Cardiac fibroblast (primary cell): ENCODE results near the gene C11orf24.
"Not testable (repeated sequence)": the region's sequence is repeated elsewhere in the genome, so short reads cannot be mapped to it uniquely, and the experiment has no call there.

ENCODE experiments used
- DNase-seq, 2 donors: peaks; one replicate each; pipeline versions ENCODE4 v3.0.0 to v3.0.0-alpha.2; 2010; ENCODE audit warnings: low read depth in 2 of 2
- H3K4me3 ChIP-seq, 2 donors: replicated peaks in 1 of 2; 1 replicate in 1 of 2; 2 replicates in 1 of 2; pipeline ENCODE4 v1.5.1; 2011; ENCODE audit warnings: low read depth in 2 of 2, low read length in 2 of 2, mild to moderate bottlenecking in 2 of 2, moderate library complexity in 1 of 2
- TF ChIP-seq, protein P1 (sequence below): IDR thresholded peaks from one replicate; pipeline ENCODE4 v1.5.1; 2011; ENCODE audit warnings: low read depth, mild to moderate bottlenecking, low read length, inconsistent platforms

C11orf24 gene

DNA sequence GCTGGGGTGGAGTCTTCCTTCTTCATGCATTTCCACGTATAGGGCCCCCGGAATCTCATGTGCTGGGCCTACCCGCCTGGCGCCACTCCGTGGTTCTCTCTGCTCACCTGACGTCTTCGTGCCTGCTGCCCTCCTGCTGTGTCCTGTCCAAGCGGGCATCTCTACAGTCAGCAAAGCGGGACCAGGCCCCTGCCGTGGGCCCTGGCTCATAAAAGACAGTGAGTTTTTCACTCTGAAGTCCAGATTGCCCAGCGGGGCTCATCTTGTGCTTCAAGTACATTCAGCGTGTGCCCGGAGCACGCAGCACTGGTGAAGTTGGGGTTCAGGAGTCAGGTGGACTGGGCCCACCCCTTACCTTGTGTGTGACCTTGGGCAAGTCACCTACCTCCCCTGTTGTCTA, 17.4 kb downstream of the C11orf24 start:
- TF ChIP-seq, protein P1, sequence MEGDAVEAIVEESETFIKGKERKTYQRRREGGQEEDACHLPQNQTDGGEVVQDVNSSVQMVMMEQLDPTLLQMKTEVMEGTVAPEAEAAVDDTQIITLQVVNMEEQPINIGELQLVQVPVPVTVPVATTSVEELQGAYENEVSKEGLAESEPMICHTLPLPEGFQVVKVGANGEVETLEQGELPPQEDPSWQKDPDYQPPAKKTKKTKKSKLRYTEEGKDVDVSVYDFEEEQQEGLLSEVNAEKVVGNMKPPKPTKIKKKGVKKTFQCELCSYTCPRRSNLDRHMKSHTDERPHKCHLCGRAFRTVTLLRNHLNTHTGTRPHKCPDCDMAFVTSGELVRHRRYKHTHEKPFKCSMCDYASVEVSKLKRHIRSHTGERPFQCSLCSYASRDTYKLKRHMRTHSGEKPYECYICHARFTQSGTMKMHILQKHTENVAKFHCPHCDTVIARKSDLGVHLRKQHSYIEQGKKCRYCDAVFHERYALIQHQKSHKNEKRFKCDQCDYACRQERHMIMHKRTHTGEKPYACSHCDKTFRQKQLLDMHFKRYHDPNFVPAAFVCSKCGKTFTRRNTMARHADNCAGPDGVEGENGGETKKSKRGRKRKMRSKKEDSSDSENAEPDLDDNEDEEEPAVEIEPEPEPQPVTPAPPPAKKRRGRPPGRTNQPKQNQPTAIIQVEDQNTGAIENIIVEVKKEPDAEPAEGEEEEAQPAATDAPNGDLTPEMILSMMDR: no peak
- DNase-seq: no peak
- no peak overlapping the region for H3K4me3 ChIP-seq

- no peak overlapping the region for H3K4me3 ChIP-seq
- no peak for DNase-seq
- TF ChIP-seq, protein P1: no peak
Measured at GRCh38 chr11:68251765-68252164, 20.0 kb downstream of the C11orf24 start.

DNA sequence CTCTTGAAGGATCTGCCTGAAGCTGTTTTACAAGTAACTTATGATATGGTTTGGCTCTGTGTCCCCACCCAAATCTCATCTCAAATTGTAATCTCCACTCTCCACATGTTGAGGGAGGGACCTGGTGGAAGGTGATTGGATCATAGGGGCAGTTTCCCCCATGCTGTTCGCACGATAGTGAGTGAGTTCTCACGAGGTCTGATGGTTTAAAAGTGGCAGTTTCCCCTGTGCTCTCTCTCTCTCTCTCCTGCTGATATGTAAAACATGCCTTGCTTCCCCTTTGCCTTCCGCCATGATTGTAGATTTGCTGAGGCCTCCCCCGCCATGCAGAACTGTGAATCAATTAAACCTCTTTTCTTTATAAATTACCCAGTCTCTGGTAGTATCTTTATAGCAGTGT, 26.9 kb downstream of the C11orf24 start:
- DNase-seq, H3K4me3 ChIP-seq: not testable (repeated sequence)

- H3K4me3 ChIP-seq: not testable (repeated sequence)
Measured at GRCh38 chr11:68243847-68244246, 27.9 kb downstream of the C11orf24 start.

DNA sequence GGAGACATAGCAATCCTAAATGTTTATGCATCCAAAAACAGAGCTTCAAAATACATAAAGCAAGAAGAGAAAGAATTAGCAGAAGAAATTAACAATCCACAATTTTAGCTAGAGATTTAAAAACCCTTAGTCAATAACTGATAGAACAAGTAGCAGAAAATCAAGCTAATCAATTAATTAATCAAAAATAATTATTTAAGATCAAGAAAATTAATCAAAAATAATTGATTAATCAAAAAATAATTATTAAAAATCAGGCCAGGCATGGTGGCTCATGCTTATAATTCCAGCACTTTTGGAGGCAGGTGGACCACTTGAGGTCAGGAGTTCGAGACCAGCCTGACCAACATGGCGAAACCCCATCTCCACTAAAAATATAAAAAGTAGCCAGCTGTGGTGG, 29.2 kb downstream of the C11orf24 start:
- TF ChIP-seq, protein P1: no peak
- DNase-seq: no peak
- H3K4me3 ChIP-seq: no peak overlapping the region

More at GRCh38 chr11:68243847-68244246, 27.9 kb downstream of the C11orf24 start:
- not testable (repeated sequence) for DNase-seq

DNA sequence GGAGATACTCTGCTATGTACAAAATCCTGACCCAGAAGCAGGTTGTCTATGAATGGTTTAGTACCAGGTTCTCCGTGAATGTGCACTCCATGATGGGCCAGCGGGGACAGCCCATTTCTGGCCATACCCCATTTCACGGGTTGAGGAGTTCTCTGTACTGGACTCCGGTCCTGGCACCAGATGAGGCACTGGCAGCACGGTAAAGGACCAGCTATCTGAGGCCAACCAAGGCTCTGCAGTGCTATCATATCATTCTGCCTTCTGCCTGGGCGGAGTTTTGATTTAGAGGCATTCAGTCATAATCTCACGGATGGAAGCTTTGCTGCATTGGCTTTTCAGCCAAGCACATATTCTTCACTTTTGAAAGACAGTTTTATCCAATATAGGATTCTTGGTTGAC, 40.2 kb downstream of the C11orf24 start:
- DNase-seq: no peak
- no peak overlapping the region for H3K4me3 ChIP-seq
- TF ChIP-seq, protein P1: no peak

- DNase-seq: no peak
- H3K4me3 ChIP-seq: no peak overlapping the region
- TF ChIP-seq, protein P1: no peak
Measured at GRCh38 chr11:68229601-68230000, 42.2 kb downstream of the C11orf24 start.

DNA sequence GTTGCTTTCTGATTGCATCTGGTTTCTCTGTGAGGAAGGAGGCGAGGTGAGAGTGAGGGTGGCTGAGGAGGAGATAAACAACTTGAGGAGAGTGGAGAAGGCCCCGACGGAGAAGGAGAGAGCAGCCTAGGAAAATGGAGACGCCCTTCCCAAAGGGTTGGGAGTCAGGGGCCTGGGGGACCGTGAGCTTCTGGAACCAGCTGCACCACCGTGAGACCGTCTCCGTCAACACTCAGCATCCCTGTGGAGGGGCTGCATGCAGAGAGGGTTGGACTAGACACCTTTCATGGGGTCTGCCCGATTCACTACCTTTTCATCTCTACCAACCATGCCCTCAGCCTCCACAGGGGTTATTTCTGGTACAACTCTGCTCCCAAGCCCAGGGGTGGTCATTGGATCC, 45.4 kb downstream of the C11orf24 start:
- H3K4me3 ChIP-seq: no peak overlapping the region
- no peak for DNase-seq
- TF ChIP-seq, protein P1: no peak
